WERI-Rb-1 (cell line): ENCODE results near the gene JAZF1.
"Not testable (repeated sequence)": the region's sequence is repeated elsewhere in the genome, so short reads cannot be mapped to it uniquely, and the experiment has no call there.

Experiments
- DNase-seq: peaks from one replicate; pipeline ENCODE4 v3.0.0-alpha.2; 2020
- H3K27ac ChIP-seq: fragments of 250-450 bp; sonication (Bioruptor Pico); 2 replicates; pipeline ENCODE4 v1.5.1; 2020; ENCODE audit warnings: mild to moderate bottlenecking, moderate library complexity
- H3K27me3 ChIP-seq: fragments of 250-450 bp; sonication (Bioruptor Pico); 2 replicates; pipeline ENCODE4 v1.5.1; 2021; ENCODE audit warnings: mild to moderate bottlenecking, low read depth, moderate library complexity; ENCODE audit not compliant: insufficient read depth, severe bottlenecking
- H3K36me3 ChIP-seq: fragments of 250-450 bp; sonication (Bioruptor Pico); 2 replicates; pipeline ENCODE4 v1.5.1; 2020; ENCODE audit warnings: mild to moderate bottlenecking, moderate library complexity
- H3K4me3 ChIP-seq: 2 replicates; pipeline ENCODE4 v1.5.1; 2011; ENCODE audit warnings: low read depth, mild to moderate bottlenecking, control low read depth, low read length
- H3K9me3 ChIP-seq: fragments of 250-450 bp; sonication (Bioruptor Pico); 2 replicates; pipeline ENCODE4 v1.5.1; 2021; ENCODE audit warnings: mild to moderate bottlenecking, moderate library complexity; ENCODE audit not compliant: severe bottlenecking
- CTCF ChIP-seq: IDR thresholded peaks from 2 replicates; pipeline ENCODE4 v1.5.1; 2011; ENCODE audit warnings: low read depth, mild to moderate bottlenecking, control low read depth, inconsistent platforms, low read length

JAZF1 gene

GRCh38 chr7:27863880-27864279 lies 316.7 kb downstream of the JAZF1 start:
- no peaks in the 10 kb centered on the region for H3K9me3 ChIP-seq
- H3K27ac ChIP-seq, result no peak overlapping the region
- DNase-seq, result no peak
- no peaks in the 10 kb centered on the region for H3K27me3 ChIP-seq
- TF ChIP-seq CTCF, result no peak
- no peak overlapping the region for H3K4me3 ChIP-seq
- H3K36me3 ChIP-seq, result no peaks in the 10 kb centered on the region

- Histone ChIP-seq H3K36me3 (no peaks in the 10 kb centered on the region), H3K4me3 (no peak overlapping the region), H3K9me3 (no peaks in the 10 kb centered on the region), H3K27ac (no peak overlapping the region), H3K27me3 (no peaks in the 10 kb centered on the region)
- TF ChIP-seq CTCF, result no peak
- no peak for DNase-seq
Observed at GRCh38 chr7:27861747-27862146, 318.8 kb downstream of the JAZF1 start.

GRCh38 chr7:27860800-27861199 lies 319.8 kb downstream of the JAZF1 start:
- H3K4me3 ChIP-seq, result no peak overlapping the region
- no peaks in the 10 kb centered on the region for H3K27me3 ChIP-seq
- DNase-seq, result no peak
- H3K27ac ChIP-seq, result no peak overlapping the region
- H3K36me3 ChIP-seq, result no peaks in the 10 kb centered on the region
- no peak for TF ChIP-seq CTCF
- no peaks in the 10 kb centered on the region for H3K9me3 ChIP-seq

DNA sequence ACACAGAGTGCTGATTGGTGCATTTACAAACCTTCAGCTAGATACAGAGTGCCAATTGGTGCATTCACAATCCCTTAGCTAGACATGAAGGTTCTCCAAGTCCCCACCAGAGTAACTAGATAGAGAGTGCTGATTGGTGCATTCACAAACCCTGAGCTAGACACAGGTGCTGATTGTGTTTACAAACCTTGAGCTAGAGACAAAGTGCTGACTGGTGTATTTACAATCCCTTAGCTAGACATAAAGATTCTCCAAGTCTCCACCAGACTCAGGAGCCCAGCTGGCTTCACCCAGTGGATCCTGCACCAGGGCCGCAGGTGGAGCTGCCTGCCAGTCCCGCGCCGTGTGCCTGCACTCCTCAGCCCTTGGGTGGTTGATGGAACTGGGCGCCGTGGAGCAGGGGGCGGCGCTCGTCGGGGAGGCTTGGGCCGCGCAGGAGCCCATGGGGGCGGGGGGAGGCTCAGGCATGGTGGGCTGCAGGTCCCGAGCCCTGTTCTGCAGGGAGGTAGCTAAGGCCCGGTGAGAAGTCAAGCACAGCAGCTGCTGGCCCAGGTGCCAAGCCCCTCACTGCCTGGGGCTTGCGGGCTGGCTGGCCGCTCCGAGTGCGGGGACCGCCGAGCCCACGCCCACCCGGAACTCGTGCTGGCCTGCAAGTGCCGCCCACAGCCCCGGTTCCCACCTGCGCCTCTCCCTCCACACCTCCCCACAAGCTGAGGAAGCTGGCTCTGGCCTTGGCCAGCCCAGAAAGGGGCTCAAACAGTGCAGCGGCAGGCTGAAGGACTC lies 323.7 kb downstream of the JAZF1 start:
- H3K36me3 ChIP-seq, H3K9me3 ChIP-seq, H3K4me3 ChIP-seq, H3K27me3 ChIP-seq, H3K27ac ChIP-seq, DNase-seq: not testable (repeated sequence)

DNA sequence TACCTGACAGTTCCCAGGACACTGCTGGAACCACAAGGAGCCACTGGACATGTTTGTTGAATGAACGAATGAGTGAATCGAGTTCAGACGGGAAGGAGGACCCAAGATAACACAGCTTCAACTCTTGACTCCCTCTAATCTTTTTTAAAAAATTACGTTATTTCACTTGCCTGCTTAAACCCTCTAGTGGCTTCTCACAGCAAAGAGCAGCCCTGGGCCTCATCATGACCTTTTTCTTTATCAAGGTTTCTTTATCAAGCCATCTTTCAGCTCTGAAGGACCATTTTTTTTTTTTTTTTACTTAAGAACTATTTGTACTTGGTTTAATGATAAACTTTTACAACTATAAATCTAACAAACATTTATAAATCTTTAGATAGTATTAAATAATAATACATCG lies 330.1 kb downstream of the JAZF1 start:
- TF ChIP-seq CTCF, result no peak
- H3K9me3 ChIP-seq, result no peaks in the 10 kb centered on the region
- H3K4me3 ChIP-seq, result no peak overlapping the region
- no peaks in the 10 kb centered on the region for H3K36me3 ChIP-seq
- DNase-seq, result no peak
- no peak overlapping the region for H3K27ac ChIP-seq
- no peaks in the 10 kb centered on the region for H3K27me3 ChIP-seq

GRCh38 chr7:27846388-27846787 lies 334.2 kb downstream of the JAZF1 start:
- no peak overlapping the region for H3K4me3 ChIP-seq
- no peak for DNase-seq
- no peaks in the 10 kb centered on the region for H3K36me3 ChIP-seq
- TF ChIP-seq CTCF, result no peak
- no peak overlapping the region for H3K27ac ChIP-seq
- H3K9me3 ChIP-seq, result no peaks in the 10 kb centered on the region
- no peaks in the 10 kb centered on the region for H3K27me3 ChIP-seq
